CD4-positive, alpha-beta T cell (primary cell): ENCODE data around the gene PRTN3. TPM values are rescaled to one million over a fixed set of nuclear protein-coding genes. Genes with fewer than 3 reads are reported as not detected.
"Not testable (repeated sequence)": the region's sequence is repeated elsewhere in the genome, so short reads cannot be mapped to it uniquely, and the experiment has no call there.

ENCODE experiments used
- ATAC-seq: fragments of 200-7000 bp; cut with Tn5 transposase; one replicate; pipeline ENCODE4 v1.10.0; 2022; ENCODE audit warnings: mild to moderate bottlenecking; ENCODE audit not compliant: poor library complexity
- CTCF ChIA-PET: fragments of 350-600 bp; sonication (Branson Sonifier 250); formaldehyde crosslinking; loops from one replicate; lab custom pipeline; 2021; ENCODE audit warnings: antibody characterized with exemption, inconsistent platforms; lab: Charles Lee
- POLR2A ChIA-PET: fragments of 350-600 bp; sonication (Branson Sonifier 250); formaldehyde crosslinking; loops from one replicate; lab custom pipeline; 2021; ENCODE audit warnings: antibody characterized with exemption, inconsistent platforms; lab: Charles Lee
- DNase-seq, 14 experiments: peaks; one replicate each; pipeline ENCODE4 v3.0.0-alpha.2; 2013 to 2020; ENCODE audit warnings: mixed read lengths in 2 of 14
- H3K27ac ChIP-seq, 2 donors: one replicate each; pipeline versions ENCODE4 v1.5.1 to v1.7.0; 2013; ENCODE audit warnings: low read length in 2 of 2, low read depth in 1 of 2, mild to moderate bottlenecking in 1 of 2
- H3K27me3 ChIP-seq, 2 experiments: 1 replicate in 1 of 2; 2 replicates in 1 of 2; pipeline versions ENCODE4 v1.6.1 to v1.7.0; 2013; ENCODE audit warnings: low read length in 2 of 2, control low read depth in 1 of 2, mild to moderate bottlenecking in 1 of 2, moderate library complexity in 1 of 2; ENCODE audit not compliant: insufficient read depth in 2 of 2, control insufficient read depth in 1 of 2
- H3K36me3 ChIP-seq: one replicate; pipeline ENCODE4 v1.6.1; 2013; ENCODE audit warnings: low read length, control low read depth; ENCODE audit not compliant: insufficient read depth
- H3K4me1 ChIP-seq: one replicate; pipeline ENCODE4 v1.6.1; 2013; ENCODE audit warnings: low read length, control low read depth; ENCODE audit not compliant: insufficient read depth
- H3K4me3 ChIP-seq: one replicate; pipeline ENCODE4 v1.5.1; 2013; ENCODE audit warnings: mild to moderate bottlenecking, low read length, moderate library complexity
- H3K9me3 ChIP-seq, 2 experiments: 1 replicate in 1 of 2; 2 replicates in 1 of 2; pipeline versions ENCODE4 v1.6.1 to v1.7.0; 2013; ENCODE audit warnings: low read length in 2 of 2, mild to moderate bottlenecking in 2 of 2, control low read depth in 1 of 2, moderate library complexity in 1 of 2; ENCODE audit not compliant: control insufficient read depth in 1 of 2, insufficient read depth in 1 of 2
- H3K27ac Mint-ChIP-seq: one replicate; pipeline ENCODE4 v1.8.0; 2020; ENCODE audit warnings: mixed read lengths
- H3K27me3 Mint-ChIP-seq: one replicate; pipeline ENCODE4 v1.8.0; 2021; ENCODE audit warnings: mixed read lengths
- H3K36me3 Mint-ChIP-seq: one replicate; pipeline ENCODE4 v1.8.0; 2021; ENCODE audit warnings: low read depth, mixed read lengths
- H3K4me1 Mint-ChIP-seq: one replicate; pipeline ENCODE4 v1.8.0; 2021; ENCODE audit warnings: low read depth, mixed read lengths
- H3K4me3 Mint-ChIP-seq: one replicate; pipeline ENCODE4 v1.8.0; 2020; ENCODE audit warnings: mild to moderate bottlenecking, mixed read lengths
- H3K9me3 Mint-ChIP-seq: one replicate; pipeline ENCODE4 v1.8.0; 2020; ENCODE audit warnings: mixed read lengths
- CTCF ChIP-seq: fragments of 200-600 bp; IDR thresholded peaks from one replicate; pipeline ENCODE4 v1.8.0; 2022; ENCODE audit warnings: antibody characterized with exemption, mild to moderate bottlenecking
- intact Hi-C, 2 experiments: fragments of 100-400 bp; cut with DNase I in 1 of 2; cut with micrococcal nuclease in 1 of 2; formaldehyde crosslinking; loops; one replicate each; pipeline versions ENCODE4 v1.15.1 to v1.9.0; 2023 to 2025; cut with DNase I, micrococcal nuclease
- total RNA-seq, 174 experiments: library from RNA in 2 of 174; stranded (reverse) in 2 of 174; gene quantifications; one replicate each; pipeline ENCODE4 v1.2.3 and lab custom pipeline; 2021 to 2026

PRTN3 gene
- total RNA-seq, 2 experiments from 2014 or later: not detected

- peaks cover 16% of the 10 kb centered on the region for H3K4me1 ChIP-seq
- Mint-ChIP-seq H3K9me3 (no peaks in the 10 kb centered on the region), H3K27ac (no peak overlapping the region), H3K4me1 (peaks cover 18% of the 10 kb centered on the region), H3K4me3 (no peak overlapping the region), H3K27me3 (no peaks in the 10 kb centered on the region), H3K36me3 (peaks cover 20% of the 10 kb centered on the region)
- H3K36me3 ChIP-seq: peaks cover 25% of the 10 kb centered on the region
- intact Hi-C loops: no loop called here
- H3K4me3 ChIP-seq: no peak overlapping the region
- no peak overlapping the region for H3K27ac ChIP-seq
- ATAC-seq: no peak
- no peak for DNase-seq
- CTCF ChIA-PET: interaction anchor here (1.2 to 1.8 kb wide), 3 partner anchors 12 to 33 kb away, joined by 3 to 7 read pairs (median 4); partner anchors contain the start of genes MED16 and RNU6-9
- no peak for TF ChIP-seq CTCF
- POLR2A ChIA-PET: no interaction called here
- H3K9me3 ChIP-seq: no peaks in the 10 kb centered on the region
- H3K27me3 ChIP-seq: no peaks in the 10 kb centered on the region
Measured at GRCh38 chr19:875265-875879, 34.6 kb downstream of the PRTN3 start.

- H3K27me3 ChIP-seq: no peaks in the 10 kb centered on the region
- H3K36me3 Mint-ChIP-seq: peaks cover 21% of the 10 kb centered on the region
- ChIA-PET CTCF (interaction anchor here (1.2 to 1.4 kb wide), 2 partner anchors 17 to 32 kb away, joined by 3 to 4 read pairs; partner anchors contain the start of genes MED16 and RNU6-9), POLR2A (no interaction called here)
- H3K9me3 Mint-ChIP-seq: no peaks in the 10 kb centered on the region
- peaks cover 18% of the 10 kb centered on the region for H3K4me1 Mint-ChIP-seq
- H3K36me3 ChIP-seq: peaks cover 21% of the 10 kb centered on the region
- intact Hi-C loops: no loop called here
- peaks cover 16% of the 10 kb centered on the region for H3K4me1 ChIP-seq
- H3K9me3 ChIP-seq: no peaks in the 10 kb centered on the region
- no peak for DNase-seq
- TF ChIP-seq CTCF: no peak
- no peak overlapping the region for H3K4me3 ChIP-seq
- H3K27me3 Mint-ChIP-seq: no peaks in the 10 kb centered on the region
- ATAC-seq: no peak
- H3K27ac Mint-ChIP-seq: no peak overlapping the region
- no peak overlapping the region for H3K27ac ChIP-seq
- H3K4me3 Mint-ChIP-seq: no peak overlapping the region
Measured at GRCh38 chr19:876089-876488, 35.3 kb downstream of the PRTN3 start.

DNA sequence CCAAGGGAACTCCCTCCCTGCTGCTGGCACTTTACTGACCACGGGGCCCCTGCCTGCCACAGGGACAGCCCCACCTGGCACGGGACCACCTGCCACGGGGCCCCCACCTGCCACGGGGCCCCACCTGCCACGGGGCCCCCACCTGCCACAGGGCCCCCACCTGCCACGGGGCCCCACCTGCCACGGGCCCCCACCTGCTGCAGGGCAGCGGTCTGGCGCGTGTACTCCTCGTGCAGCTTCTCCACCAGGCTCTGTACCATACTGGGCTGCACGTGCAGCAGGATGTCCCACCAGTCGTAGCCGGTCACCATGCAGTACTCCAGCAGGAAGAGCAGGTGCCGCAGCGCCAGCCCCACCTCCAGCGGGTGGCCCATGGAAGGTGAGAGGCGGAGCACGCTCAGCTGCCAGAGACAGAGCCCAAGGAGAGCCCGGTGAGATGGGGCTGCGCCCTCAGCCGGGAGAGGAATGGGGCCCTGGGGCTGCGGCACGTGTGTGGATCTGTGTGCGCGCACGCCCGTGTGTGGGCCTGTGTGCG is 36.0 kb downstream of the PRTN3 start:
- ATAC-seq (no peak), DNase-seq (no peak)
- Mint-ChIP-seq H3K27ac (no peak overlapping the region), H3K36me3 (peaks cover 24% of the 10 kb centered on the region), H3K4me3 (no peak overlapping the region), H3K9me3 (no peaks in the 10 kb centered on the region), H3K4me1 (peaks cover 14% of the 10 kb centered on the region), H3K27me3 (no peaks in the 10 kb centered on the region)
- POLR2A ChIA-PET: interaction anchor here (2.8 kb wide), 1 partner anchor 16 kb away, joined by 8 read pairs; the partner anchor contains the start of genes MED16 and RNU6-9
- no peaks in the 10 kb centered on the region for H3K9me3 ChIP-seq
- CTCF ChIA-PET: no interaction called here
- peaks cover 15% of the 10 kb centered on the region for H3K4me1 ChIP-seq
- peaks cover 25% of the 10 kb centered on the region for H3K36me3 ChIP-seq
- no peak overlapping the region for H3K4me3 ChIP-seq
- no peaks in the 10 kb centered on the region for H3K27me3 ChIP-seq
- no peak overlapping the region for H3K27ac ChIP-seq
- intact Hi-C loops: no loop called here
- TF ChIP-seq CTCF: no peak

DNA sequence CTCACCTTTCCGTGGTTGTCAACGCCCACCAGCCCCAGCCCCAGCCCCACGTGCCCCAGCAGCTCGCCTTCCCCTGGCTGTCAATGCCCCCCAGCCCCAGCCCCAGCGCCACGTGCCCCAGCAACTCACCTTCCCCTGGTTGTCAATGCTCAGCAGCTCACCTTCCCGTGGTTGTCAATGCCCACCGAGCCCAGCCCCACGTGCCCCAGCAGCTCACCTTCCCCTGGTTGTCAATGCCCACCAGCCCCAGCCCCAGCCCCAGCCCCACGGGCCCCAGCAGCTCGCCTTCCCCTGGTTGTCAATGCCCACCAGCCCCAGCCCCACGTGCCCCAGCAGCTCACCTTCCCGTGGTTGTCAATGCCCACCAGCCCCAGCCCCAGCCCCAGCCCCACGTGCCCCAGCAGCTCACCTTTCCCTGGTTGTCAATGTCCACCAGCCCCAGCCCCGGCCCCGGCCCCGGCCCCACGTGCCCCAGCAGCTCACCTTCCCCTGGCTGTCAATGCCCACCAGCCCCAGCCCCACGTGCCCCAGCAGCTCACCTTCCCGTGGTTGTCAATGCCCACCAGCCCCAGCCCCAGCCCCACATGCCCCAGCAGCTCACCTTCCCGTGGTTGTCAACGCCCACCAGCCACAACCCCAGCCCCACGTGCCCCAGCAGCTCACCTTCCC is 37.3 kb downstream of the PRTN3 start:
- ChIA-PET POLR2A (interaction anchor here (2.8 kb wide), 1 partner anchor 15 kb away, joined by 8 read pairs; the partner anchor contains the start of genes MED16 and RNU6-9), CTCF (interaction anchor here (1.6 kb wide), 1 partner anchor 15 kb away, joined by 5 read pairs; no protein-coding TSS in a partner anchor)
- DNase-seq, H3K4me1 ChIP-seq, H3K4me3 Mint-ChIP-seq, H3K9me3 ChIP-seq, H3K4me3 ChIP-seq, H3K27ac ChIP-seq, H3K27me3 ChIP-seq, H3K27me3 Mint-ChIP-seq, H3K9me3 Mint-ChIP-seq, H3K27ac Mint-ChIP-seq, H3K4me1 Mint-ChIP-seq, intact Hi-C loops, ATAC-seq: not testable (repeated sequence)
- peaks cover 29% of the 10 kb centered on the region for H3K36me3 Mint-ChIP-seq
- H3K36me3 ChIP-seq: peaks cover 35% of the 10 kb centered on the region
